ENCODE measurements around the gene MYH9.
A peak's percentile ranks its signal among the peaks of the same experiment; 100 is the strongest.

MYH9 gene

GRCh38 chr22:36369922-36370791 is 17.6 kb downstream of the MYH9 start (continued):
- TF ChIP-seq, protein P1, sequence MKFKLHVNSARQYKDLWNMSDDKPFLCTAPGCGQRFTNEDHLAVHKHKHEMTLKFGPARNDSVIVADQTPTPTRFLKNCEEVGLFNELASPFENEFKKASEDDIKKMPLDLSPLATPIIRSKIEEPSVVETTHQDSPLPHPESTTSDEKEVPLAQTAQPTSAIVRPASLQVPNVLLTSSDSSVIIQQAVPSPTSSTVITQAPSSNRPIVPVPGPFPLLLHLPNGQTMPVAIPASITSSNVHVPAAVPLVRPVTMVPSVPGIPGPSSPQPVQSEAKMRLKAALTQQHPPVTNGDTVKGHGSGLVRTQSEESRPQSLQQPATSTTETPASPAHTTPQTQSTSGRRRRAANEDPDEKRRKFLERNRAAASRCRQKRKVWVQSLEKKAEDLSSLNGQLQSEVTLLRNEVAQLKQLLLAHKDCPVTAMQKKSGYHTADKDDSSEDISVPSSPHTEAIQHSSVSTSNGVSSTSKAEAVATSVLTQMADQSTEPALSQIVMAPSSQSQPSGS (tag by site-specific recombination; IDR thresholded peaks at IDR 0.05; ENCODE audit: low read depth), result no peak
- TF ChIP-seq ZNF132 (tag by site-specific recombination; IDR thresholded peaks at IDR 0.05; ENCODE audit: borderline replicate concordance) (no peak; the same call in 1 of the 2 replicates), ZNF707 (tag by site-specific recombination; IDR thresholded peaks at IDR 0.05) (no peak), ZBTB21 (tag by site-specific recombination; IDR thresholded peaks at IDR 0.05) (no peak), KLF10 (tag by site-specific recombination; IDR thresholded peaks at IDR 0.05) (peak; percentile 83), ZNF184 (tag by site-specific recombination; IDR thresholded peaks at IDR 0.05) (peak; percentile 96), ZNF629 (tag by site-specific recombination; IDR thresholded peaks at IDR 0.05) (0 out of 2 replicates have a peak, but pooled peaks have one; percentile 10), ZNF561 (tag by site-specific recombination; IDR thresholded peaks at IDR 0.05; ENCODE audit: borderline replicate concordance) (peak; percentile 67; the same call in 1 of the 2 replicates), EGR2 (tag by site-specific recombination; IDR thresholded peaks at IDR 0.05; ENCODE audit: low read depth) (peak; percentile 12; the same call in 1 of the 2 replicates), ZNF514 (tag by site-specific recombination; IDR thresholded peaks at IDR 0.05) (no peak), ZNF398 (tag by site-specific recombination; IDR thresholded peaks at IDR 0.05) (no peak), ZNF776 (tag by site-specific recombination; IDR thresholded peaks at IDR 0.05; ENCODE audit: borderline replicate concordance) (no peak), ZNF112 (tag by site-specific recombination; IDR thresholded peaks at IDR 0.05) (no peak), REPIN1 (tag by site-specific recombination; IDR thresholded peaks at IDR 0.05; ENCODE audit: low read depth) (no peak), ZNF513 (tag by site-specific recombination; IDR thresholded peaks at IDR 0.05) (no peak), BCL11B (tag by site-specific recombination; IDR thresholded peaks at IDR 0.05; ENCODE audit: low read depth) (no peak), SP2 (tag by site-specific recombination; IDR thresholded peaks at IDR 0.05) (peak; percentile 45), ZNF274 (IDR thresholded peaks at IDR 0.05; ENCODE audit: low read length) (no peak), ZNF274 (tag by site-specific recombination; IDR thresholded peaks at IDR 0.05; ENCODE audit: borderline replicate concordance) (no peak), GLIS1 (tag by site-specific recombination; IDR thresholded peaks at IDR 0.05) (no peak), FEZF1 (tag by site-specific recombination; IDR thresholded peaks at IDR 0.05) (no peak), ZNF23 (tag by site-specific recombination; IDR thresholded peaks at IDR 0.05; ENCODE audit: borderline replicate concordance) (no peak), ZNF600 (tag by site-specific recombination; IDR thresholded peaks at IDR 0.05) (peak; percentile 48; the same call in 1 of the 2 replicates), ZNF777 (tag by site-specific recombination; IDR thresholded peaks at IDR 0.05; ENCODE audit: borderline replicate concordance) (no peak), KLF8 (tag by site-specific recombination; IDR thresholded peaks at IDR 0.05) (no peak), ZNF335 (tag by site-specific recombination; conservative IDR thresholded peaks at IDR 0.05) (peak; percentile 12; the same call in 1 of the 2 replicates), TCF7L2 (IDR thresholded peaks at IDR 0.05; ENCODE audit: borderline replicate concordance, low read depth, low read length) (no peak), PBX3 (CRISPR knock-in tag; IDR thresholded peaks at IDR 0.05) (no peak), GFI1B (tag by site-specific recombination; IDR thresholded peaks at IDR 0.05) (no peak), ZNF175 (tag by site-specific recombination; IDR thresholded peaks at IDR 0.05) (no peak), ZNF549 (tag by site-specific recombination; IDR thresholded peaks at IDR 0.05) (no peak), ZBTB6 (tag by site-specific recombination; IDR thresholded peaks at IDR 0.05) (peak; percentile 15; the same call in 1 of the 2 replicates), ZNF37A (tag by site-specific recombination; IDR thresholded peaks at IDR 0.05) (peak; percentile 79), ZNF157 (tag by site-specific recombination; IDR thresholded peaks at IDR 0.05) (no peak)

Measured in HEK293 (cell line).